PC-3 (cell line): Measurements from ENCODE around the gene SAE1. TPM values are rescaled to one million over a fixed set of nuclear protein-coding genes. Genes with fewer than 3 reads are reported as not detected.
A peak's percentile ranks its signal among the peaks of the same experiment; 100 is the strongest.

Source experiments
- ATAC-seq: fragments of 200-7000 bp; cut with Tn5 transposase; 2 replicates; pipeline ENCODE4 v1.9.1; 2020; ENCODE audit warnings: mild to moderate bottlenecking, moderate library complexity
- BruUV-seq: library from RNA; stranded (reverse); fragments of 400-500 nt; replicated peaks from 2 replicates; lab custom pipeline; 2021; lab: Mats Ljungman, UMichigan
- CTCF ChIA-PET: fragments of 300-600 bp; sonication (Branson Sonifier 250); formaldehyde crosslinking; loops from one replicate; lab custom pipeline; 2022; ENCODE audit warnings: antibody characterized with exemption; lab: Charles Lee
- POLR2A ChIA-PET: fragments of 300-600 bp; sonication (Branson Sonifier 250); formaldehyde crosslinking; loops from one replicate; lab custom pipeline; 2022; ENCODE audit warnings: antibody characterized with exemption; ENCODE audit not compliant: unreplicated experiment; lab: Charles Lee
- DNase-seq: peaks from one replicate; pipeline ENCODE4 v3.0.0-alpha.2; 2015
- H2AFZ ChIP-seq: fragments of 300-600 bp; sonication (generic); 2 replicates; pipeline ENCODE4 v1.6.0; 2016; ENCODE audit warnings: antibody characterized with exemption, low read length
- H3F3A ChIP-seq: fragments of 300-600 bp; sonication (generic); one replicate; pipeline ENCODE4 v1.6.0; 2017; ENCODE audit warnings: antibody characterized with exemption, low read length, control low read depth, mild to moderate bottlenecking; ENCODE audit not compliant: unreplicated experiment
- H3K27ac ChIP-seq: fragments of 300-600 bp; sonication (generic); 2 replicates; pipeline ENCODE4 v1.5.1; 2016; ENCODE audit warnings: mild to moderate bottlenecking, low read length
- H3K27me3 ChIP-seq: fragments of 300-600 bp; sonication (generic); 2 replicates; pipeline ENCODE4 v1.6.1; 2016; ENCODE audit warnings: low read length, mixed read lengths
- H3K36me3 ChIP-seq: fragments of 300-600 bp; sonication (generic); 2 replicates; pipeline ENCODE4 v1.6.1; 2016; ENCODE audit warnings: low read depth, mixed run types, low read length, mixed read lengths
- H3K4me1 ChIP-seq: fragments of 300-600 bp; sonication (generic); 2 replicates; pipeline ENCODE4 v1.5.1; 2016; ENCODE audit warnings: low read length; ENCODE audit not compliant: insufficient read depth
- H3K4me2 ChIP-seq: fragments of 300-600 bp; sonication (generic); 2 replicates; pipeline ENCODE4 v1.6.0; 2016; ENCODE audit warnings: low read length
- H3K4me3 ChIP-seq: fragments of 300-600 bp; sonication (generic); 2 replicates; pipeline ENCODE4 v1.5.1; 2016; ENCODE audit warnings: mild to moderate bottlenecking, low read length, mixed read lengths
- H3K79me2 ChIP-seq: fragments of 300-600 bp; sonication (generic); 2 replicates; pipeline ENCODE4 v1.6.1; 2017; ENCODE audit warnings: low read length, mixed read lengths
- H3K9ac ChIP-seq: fragments of 300-600 bp; sonication (generic); 2 replicates; pipeline ENCODE4 v1.6.0; 2016; ENCODE audit warnings: mild to moderate bottlenecking, low read length
- H3K9me2 ChIP-seq: fragments of 300-600 bp; sonication (generic); replicated peaks from 2 replicates; pipeline ENCODE4 v1.6.1; 2016; ENCODE audit warnings: mixed run types, low read length, mixed read lengths
- H3K9me3 ChIP-seq: fragments of 300-600 bp; sonication (generic); 2 replicates; pipeline ENCODE4 v1.6.1; 2016; ENCODE audit warnings: low read length, mixed read lengths
- H4K20me1 ChIP-seq: fragments of 300-600 bp; sonication (generic); 2 replicates; pipeline ENCODE4 v1.6.1; 2016; ENCODE audit warnings: low read length, mixed read lengths
- CTCF ChIP-seq: fragments of 300-600 bp; sonication (generic); conservative IDR thresholded peaks from 2 replicates; pipeline ENCODE4 v1.5.1; 2017; ENCODE audit warnings: antibody characterized with exemption, low read depth, mild to moderate bottlenecking, low read length
- EZH2 ChIP-seq: fragments of 300-600 bp; sonication (generic); IDR thresholded peaks from one replicate; pipeline ENCODE4 v1.6.1; 2017; ENCODE audit warnings: antibody characterized with exemption, mild to moderate bottlenecking, low read length; ENCODE audit not compliant: unreplicated experiment
- EZH2phosphoT487 ChIP-seq: fragments of 300-600 bp; sonication (generic); IDR thresholded peaks from 2 replicates; pipeline ENCODE4 v1.6.1; 2018; ENCODE audit warnings: mild to moderate bottlenecking, antibody characterized with exemption, low read length, borderline replicate concordance
- intact Hi-C: fragments of 100-400 bp; cut with micrococcal nuclease; formaldehyde crosslinking; loops from 2 replicates; pipeline ENCODE4 v1.9.0; 2023
- total RNA-seq: library from RNA; depleted of rRNA; stranded (reverse); fragments of >200 nt; gene quantifications from 2 replicates; pipeline ENCODE4 v1.2.3, GENCODE V29; 2014

The SAE1 gene
- total RNA-seq, 1 experiment from 2014 or later = 99.7 TPM

GRCh38 chr19:47097396-47098201 is 33.0 kb upstream of the SAE1 start:
- no peak overlapping the region for H3K4me3 ChIP-seq
- H3K9ac ChIP-seq = peak overlapping the region; percentile 55; the same call in 1 of the 2 replicates
- intact Hi-C loops = no loop called here
- BruUV-seq = no TSS peak
- peak overlapping the region; percentile 66 for H3K4me2 ChIP-seq
- no peak for DNase-seq
- H3K79me2 ChIP-seq = peaks cover 89% of the 10 kb centered on the region
- H4K20me1 ChIP-seq = no peaks in the 10 kb centered on the region
- peaks cover 10% of the 10 kb centered on the region; the same call in 1 of the 2 replicates for H3K36me3 ChIP-seq
- peak overlapping the region; percentile 83 for H3K27ac ChIP-seq
- H3F3A ChIP-seq = peaks cover 8% of the 10 kb centered on the region
- TF ChIP-seq EZH2phosphoT487 = no peak
- ChIA-PET CTCF (no interaction called here), POLR2A (no interaction called here)
- no peaks in the 10 kb centered on the region for H3K27me3 ChIP-seq
- no peaks in the 10 kb centered on the region for H3K9me2 ChIP-seq
- ATAC-seq = no peak
- peaks cover 28% of the 10 kb centered on the region for H3K4me1 ChIP-seq
- no peaks in the 10 kb centered on the region for H3K9me3 ChIP-seq
- H2AFZ ChIP-seq = no peak overlapping the region

- DNase-seq (no peak), ATAC-seq (no peak)
- Histone ChIP-seq H2AFZ (no peak overlapping the region), H3K4me1 (peaks cover 28% of the 10 kb centered on the region), H4K20me1 (no peaks in the 10 kb centered on the region), H3K9me2 (no peaks in the 10 kb centered on the region), H3K79me2 (peaks cover 96% of the 10 kb centered on the region), H3K27ac (no peak overlapping the region), H3K36me3 (peaks cover 4% of the 10 kb centered on the region; the same call in 1 of the 2 replicates), H3K4me2 (no peak overlapping the region), H3F3A (peaks cover 8% of the 10 kb centered on the region), H3K9ac (no peak overlapping the region), H3K9me3 (no peaks in the 10 kb centered on the region), H3K4me3 (no peak overlapping the region), H3K27me3 (no peaks in the 10 kb centered on the region)
- BruUV-seq = no TSS peak
- POLR2A ChIA-PET = no interaction called here
- intact Hi-C loops = no loop called here
- TF ChIP-seq CTCF = no peak
- TF ChIP-seq EZH2phosphoT487 = no peak
- no peak for TF ChIP-seq EZH2
- CTCF ChIA-PET = no interaction called here
Measured at GRCh38 chr19:47098608-47099007, 32.0 kb upstream of the SAE1 start.

- Histone ChIP-seq H2AFZ (no peak overlapping the region), H3K4me3 (no peak overlapping the region), H3K27ac (no peak overlapping the region), H3K9ac (no peak overlapping the region), H3K9me2 (no peaks in the 10 kb centered on the region), H3K27me3 (no peaks in the 10 kb centered on the region), H3K9me3 (no peaks in the 10 kb centered on the region), H3K4me1 (peaks cover 28% of the 10 kb centered on the region), H3K4me2 (no peak overlapping the region), H3F3A (peaks cover 8% of the 10 kb centered on the region), H4K20me1 (no peaks in the 10 kb centered on the region), H3K79me2 (peaks cover 95% of the 10 kb centered on the region), H3K36me3 (no peaks in the 10 kb centered on the region)
- DNase-seq = no peak
- ATAC-seq = no peak
- TF ChIP-seq EZH2 (no peak), EZH2phosphoT487 (no peak), CTCF (no peak)
- POLR2A ChIA-PET = no interaction called here
- intact Hi-C loops = no loop called here
- no TSS peak for BruUV-seq
- CTCF ChIA-PET = no interaction called here
Measured at GRCh38 chr19:47099576-47100050, 31.0 kb upstream of the SAE1 start.
